Measurements from ENCODE around the gene SAMD4B.

GRCh38 chr19:39349326-39349725, 7.1 kb downstream of the SAMD4B start:
- TF ChIP-seq, protein P1, sequence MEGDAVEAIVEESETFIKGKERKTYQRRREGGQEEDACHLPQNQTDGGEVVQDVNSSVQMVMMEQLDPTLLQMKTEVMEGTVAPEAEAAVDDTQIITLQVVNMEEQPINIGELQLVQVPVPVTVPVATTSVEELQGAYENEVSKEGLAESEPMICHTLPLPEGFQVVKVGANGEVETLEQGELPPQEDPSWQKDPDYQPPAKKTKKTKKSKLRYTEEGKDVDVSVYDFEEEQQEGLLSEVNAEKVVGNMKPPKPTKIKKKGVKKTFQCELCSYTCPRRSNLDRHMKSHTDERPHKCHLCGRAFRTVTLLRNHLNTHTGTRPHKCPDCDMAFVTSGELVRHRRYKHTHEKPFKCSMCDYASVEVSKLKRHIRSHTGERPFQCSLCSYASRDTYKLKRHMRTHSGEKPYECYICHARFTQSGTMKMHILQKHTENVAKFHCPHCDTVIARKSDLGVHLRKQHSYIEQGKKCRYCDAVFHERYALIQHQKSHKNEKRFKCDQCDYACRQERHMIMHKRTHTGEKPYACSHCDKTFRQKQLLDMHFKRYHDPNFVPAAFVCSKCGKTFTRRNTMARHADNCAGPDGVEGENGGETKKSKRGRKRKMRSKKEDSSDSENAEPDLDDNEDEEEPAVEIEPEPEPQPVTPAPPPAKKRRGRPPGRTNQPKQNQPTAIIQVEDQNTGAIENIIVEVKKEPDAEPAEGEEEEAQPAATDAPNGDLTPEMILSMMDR (IDR thresholded peaks at IDR 0.05) = no peak
- no peak for TF ChIP-seq ZFX (IDR thresholded peaks at IDR 0.05; ENCODE audit: borderline replicate concordance)
